ENCODE data around the gene ZNF213. TPM values are rescaled to one million over a fixed set of nuclear protein-coding genes. Genes with fewer than 3 reads are reported as not detected.

The ZNF213 gene
- polyA plus RNA-seq, 4 donors = 10.8 to 12.8 (median 11.8) TPM

DNA sequence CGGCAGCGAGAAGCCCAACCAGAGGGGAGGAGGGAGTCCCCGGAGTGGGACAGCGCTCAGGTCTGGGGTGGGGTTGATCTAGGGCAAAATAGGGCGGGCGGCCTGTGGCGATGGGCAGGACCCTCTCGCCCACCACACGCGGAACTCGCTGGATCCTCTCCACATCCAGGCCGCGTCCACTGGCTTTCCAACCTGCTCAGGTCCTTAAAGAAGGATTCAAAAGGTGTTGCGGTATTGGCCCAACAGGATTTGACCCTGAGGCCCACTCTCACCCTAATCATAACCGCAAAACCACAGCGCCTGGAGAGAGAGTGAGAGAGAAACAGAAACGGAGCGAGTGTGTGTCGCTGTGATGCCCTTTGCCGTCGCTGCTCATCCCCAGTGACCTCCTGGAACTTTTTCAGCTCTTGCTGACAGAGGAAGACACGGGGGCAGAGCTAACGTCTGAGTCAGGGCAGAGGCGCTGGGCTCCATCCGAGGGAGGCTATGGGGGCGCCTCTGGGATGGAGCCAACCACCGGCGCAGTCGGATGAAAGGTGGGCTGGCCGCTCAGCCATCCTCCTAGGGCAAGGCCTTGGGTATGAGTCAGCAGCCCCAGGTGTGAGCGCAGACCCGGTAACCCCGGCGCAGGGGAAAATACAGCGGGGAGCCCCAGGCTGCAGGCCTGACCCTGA, 36.5 kb downstream of the ZNF213 start:
- FAIRE-seq (no peak), DNase-seq (no peak)
- Histone ChIP-seq H3K27me3 (ENCODE audit: control insufficient read depth in 3 of 3, insufficient read depth in 3 of 3, low read length in 3 of 3) (peaks cover 0 to 91% (median 49%) of the 10 kb centered on the region in 3 donors), H3K9me3 (ENCODE audit: control insufficient read depth in 2 of 2, insufficient read depth in 1 of 2, low read depth in 1 of 2, low read length in 1 of 2) (peaks cover 0 to 4% of the 10 kb centered on the region in 2 donors), H3K36me3 (ENCODE audit: control insufficient read depth in 3 of 3, insufficient read depth in 2 of 3, low read depth in 1 of 3, low read length in 3 of 3) (no peaks in the 10 kb centered on the region), H3K27ac (ENCODE audit: low read depth in 1 of 3, low read length in 2 of 3) (no peak overlapping the region), H3K4me3 (ENCODE audit: low read depth in 1 of 3, low read length in 3 of 3) (peak overlapping the region in 1 of 3 donors; percentile 12), H3K4me1 (ENCODE audit: control insufficient read depth in 3 of 3, insufficient read depth in 2 of 3, low read depth in 1 of 3, low read length in 2 of 3) (peaks cover 0 to 4% (median 0%) of the 10 kb centered on the region in 3 donors)
- WGBS, 3 donors = 3 to 6% (median 3%) methylated on average over 35 of the region's 35 CpGs

DNA sequence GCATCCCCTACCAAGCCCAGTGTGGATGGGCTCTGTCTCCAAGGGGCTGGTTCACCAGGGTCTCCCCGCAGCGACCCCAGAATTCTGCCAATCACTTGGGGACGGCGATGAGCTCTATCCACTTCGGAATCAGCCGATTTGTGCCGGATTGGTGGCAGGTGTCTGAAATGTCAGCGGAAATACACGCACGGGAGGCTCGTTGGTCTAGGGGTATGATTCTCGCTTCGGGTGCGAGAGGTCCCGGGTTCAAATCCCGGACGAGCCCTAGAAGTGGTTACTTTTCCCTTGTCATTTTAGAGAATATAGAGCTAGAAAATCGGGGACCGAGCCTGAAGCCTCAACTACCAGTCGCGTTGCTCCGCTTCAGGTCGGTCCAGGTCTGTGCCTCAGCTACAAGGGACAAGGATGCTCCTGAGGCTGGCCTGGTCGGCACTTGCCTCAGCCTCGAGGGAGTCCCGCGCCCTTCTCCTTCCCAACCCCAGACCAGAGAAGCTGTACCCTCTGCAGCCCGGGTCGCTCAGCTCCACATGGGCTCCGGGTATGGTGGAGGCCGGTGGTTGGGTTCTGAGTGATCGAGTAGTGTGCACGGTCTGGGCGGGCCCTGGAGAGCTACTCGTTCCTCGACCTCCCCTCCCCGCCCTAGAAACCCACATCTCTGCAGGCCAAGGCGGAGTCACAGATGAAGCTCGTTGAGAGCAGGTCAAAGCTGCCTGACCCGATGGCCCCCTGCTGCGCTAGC, 37.2 kb downstream of the ZNF213 start:
- Histone ChIP-seq H3K9me3 (ENCODE audit: control insufficient read depth in 2 of 2, insufficient read depth in 1 of 2, low read depth in 1 of 2, low read length in 1 of 2) (peaks cover 0 to 4% of the 10 kb centered on the region in 2 donors), H3K27me3 (ENCODE audit: control insufficient read depth in 3 of 3, insufficient read depth in 3 of 3, low read length in 3 of 3) (peaks cover 0 to 96% (median 52%) of the 10 kb centered on the region in 3 donors), H3K4me3 (ENCODE audit: low read depth in 1 of 3, low read length in 3 of 3) (no peak overlapping the region), H3K27ac (ENCODE audit: low read depth in 1 of 3, low read length in 2 of 3) (no peak overlapping the region), H3K36me3 (ENCODE audit: control insufficient read depth in 3 of 3, insufficient read depth in 2 of 3, low read depth in 1 of 3, low read length in 3 of 3) (no peaks in the 10 kb centered on the region), H3K4me1 (ENCODE audit: control insufficient read depth in 3 of 3, insufficient read depth in 2 of 3, low read depth in 1 of 3, low read length in 2 of 3) (peaks cover 0 to 4% (median 0%) of the 10 kb centered on the region in 3 donors)
- no peak for DNase-seq
- 7 to 12% (median 11%) methylated on average over 41 of the region's 41 CpGs for WGBS, 3 donors
- FAIRE-seq = no peak

DNA sequence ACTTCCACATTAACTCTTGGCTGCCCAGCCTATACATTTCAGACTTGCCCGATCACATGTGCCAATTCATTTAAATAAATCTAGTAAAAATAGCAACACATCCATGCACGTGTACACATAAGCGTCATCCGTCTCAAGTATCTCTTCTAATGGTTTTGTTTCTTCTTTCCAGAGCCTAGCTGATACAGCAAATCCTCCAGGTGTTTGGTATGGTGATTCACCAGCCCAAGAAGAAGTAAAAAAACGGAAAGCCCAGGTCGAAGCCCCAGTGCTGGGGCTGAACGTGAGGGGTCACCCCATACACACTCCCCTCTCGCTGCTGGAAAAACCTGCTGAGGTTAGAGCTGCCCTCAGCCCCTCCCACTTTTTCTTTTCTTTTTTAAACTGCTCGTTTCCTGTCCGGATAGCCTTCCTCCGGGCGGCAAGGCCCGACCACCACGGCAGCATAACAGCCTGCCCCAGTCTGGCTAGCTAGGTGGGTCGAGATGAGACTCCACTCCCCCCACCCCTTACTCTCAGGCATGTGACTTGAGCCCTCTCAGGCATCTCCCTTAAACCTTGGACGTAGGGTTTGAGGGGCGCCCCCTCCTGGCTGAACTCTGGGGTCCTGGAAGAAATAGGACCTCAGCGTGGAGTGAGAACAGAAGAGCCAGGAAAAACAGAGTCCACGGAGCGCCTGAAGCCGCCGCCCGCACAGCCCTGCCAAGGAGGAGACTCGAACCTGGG, 39.2 kb downstream of the ZNF213 start:
- DNase-seq (no peak), FAIRE-seq (no peak)
- Histone ChIP-seq H3K9me3 (ENCODE audit: control insufficient read depth in 2 of 2, insufficient read depth in 1 of 2, low read depth in 1 of 2, low read length in 1 of 2) (peaks cover 0 to 4% of the 10 kb centered on the region in 2 donors), H3K27me3 (ENCODE audit: control insufficient read depth in 3 of 3, insufficient read depth in 3 of 3, low read length in 3 of 3) (peaks cover 3 to 94% (median 61%) of the 10 kb centered on the region in 3 donors), H3K4me3 (ENCODE audit: low read depth in 1 of 3, low read length in 3 of 3) (no peak overlapping the region), H3K36me3 (ENCODE audit: control insufficient read depth in 3 of 3, insufficient read depth in 2 of 3, low read depth in 1 of 3, low read length in 3 of 3) (no peaks in the 10 kb centered on the region), H3K4me1 (ENCODE audit: control insufficient read depth in 3 of 3, insufficient read depth in 2 of 3, low read depth in 1 of 3, low read length in 2 of 3) (peaks cover 0 to 4% (median 0%) of the 10 kb centered on the region in 3 donors), H3K27ac (ENCODE audit: low read depth in 1 of 3, low read length in 2 of 3) (no peak overlapping the region)
- 5 to 12% (median 9%) methylated on average over 24 of the region's 24 CpGs for WGBS, 3 donors

DNA sequence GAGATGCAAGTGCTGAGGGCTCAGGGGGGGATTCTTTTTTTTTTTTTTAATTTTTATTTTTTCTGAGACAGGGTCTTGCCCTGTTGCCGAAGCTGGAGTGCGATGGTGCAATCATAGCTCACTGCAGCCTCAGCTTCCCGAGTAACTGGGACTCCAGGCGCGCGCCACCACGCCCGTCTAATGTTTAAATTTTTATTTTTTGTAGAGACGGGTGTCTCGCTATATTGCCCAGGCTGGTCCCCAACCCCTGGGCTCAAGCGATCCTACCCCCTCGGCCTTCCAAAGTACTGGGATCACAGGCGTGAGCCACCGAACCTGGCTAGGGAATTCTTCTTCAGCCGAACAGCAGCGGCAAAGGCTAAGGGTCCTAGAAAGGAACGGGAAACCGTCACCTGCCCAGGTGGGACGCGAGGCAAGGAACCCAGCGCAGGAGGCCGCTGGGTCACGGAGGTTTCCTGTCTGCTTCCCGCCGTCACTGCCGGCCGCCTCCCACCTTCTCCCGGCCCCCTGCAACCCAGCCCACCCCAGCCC, 39.9 kb downstream of the ZNF213 start:
- H3K4me1 ChIP-seq (ENCODE audit: control insufficient read depth in 3 of 3, insufficient read depth in 2 of 3, low read depth in 1 of 3, low read length in 2 of 3) = peaks cover 0 to 4% (median 0%) of the 10 kb centered on the region in 3 donors
- no peaks in the 10 kb centered on the region for H3K36me3 ChIP-seq (ENCODE audit: control insufficient read depth in 3 of 3, insufficient read depth in 2 of 3, low read depth in 1 of 3, low read length in 3 of 3)
- no peak for FAIRE-seq
- H3K9me3 ChIP-seq (ENCODE audit: control insufficient read depth in 2 of 2, insufficient read depth in 1 of 2, low read depth in 1 of 2, low read length in 1 of 2) = peaks cover 0 to 4% of the 10 kb centered on the region in 2 donors
- H3K27ac ChIP-seq (ENCODE audit: low read depth in 1 of 3, low read length in 2 of 3) = no peak overlapping the region
- DNase-seq = no peak
- no peak overlapping the region for H3K4me3 ChIP-seq (ENCODE audit: low read depth in 1 of 3, low read length in 3 of 3)
- peaks cover 3 to 94% (median 66%) of the 10 kb centered on the region in 3 donors for H3K27me3 ChIP-seq (ENCODE audit: control insufficient read depth in 3 of 3, insufficient read depth in 3 of 3, low read length in 3 of 3)
- 17 to 32% (median 28%) methylated on average over 23 to 28 of the region's 28 CpGs for WGBS, 3 donors

DNA sequence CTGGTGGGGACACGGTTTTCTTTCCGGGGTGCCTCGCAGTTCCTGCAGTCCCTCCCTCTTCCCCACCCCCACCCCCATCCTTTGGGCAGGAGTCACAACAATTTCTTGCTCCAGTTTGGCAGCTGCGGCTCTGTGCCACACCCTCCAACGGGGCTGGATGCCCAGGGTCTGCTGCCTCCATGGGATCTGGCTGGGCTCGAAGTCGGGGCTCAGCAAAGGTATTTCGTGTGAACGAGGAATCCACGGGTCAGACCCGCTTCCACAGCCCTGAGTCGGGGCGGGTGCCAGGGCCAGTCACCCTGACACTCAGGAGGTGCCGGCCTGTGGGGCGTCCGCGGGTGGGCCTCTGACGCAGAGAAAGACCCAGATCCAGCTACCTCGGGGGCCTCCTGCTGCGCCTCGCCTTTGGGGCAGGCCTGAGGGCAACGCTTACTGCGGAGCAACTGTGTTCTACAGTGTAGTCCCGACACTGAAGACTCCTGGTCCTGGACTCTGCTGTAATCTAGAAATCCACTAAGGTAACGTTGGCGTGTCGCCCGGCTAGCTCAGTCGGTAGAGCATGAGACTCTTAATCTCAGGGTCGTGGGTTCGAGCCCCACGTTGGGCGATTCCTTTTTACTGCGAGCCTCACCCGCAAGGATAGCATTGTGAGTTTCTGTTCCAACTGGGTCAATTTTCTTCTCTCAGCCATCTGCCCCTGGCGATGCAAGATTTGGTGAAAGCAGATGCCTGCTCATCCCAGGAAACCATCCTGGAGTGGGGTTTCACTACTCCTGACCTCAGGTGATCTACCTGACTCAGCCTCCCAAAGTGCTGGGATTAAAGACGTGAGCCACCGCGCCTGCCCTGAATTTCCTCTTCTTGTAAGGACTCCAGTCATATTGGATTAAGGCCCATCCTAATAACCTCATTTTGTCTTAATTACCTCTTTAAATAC, 40.6 kb downstream of the ZNF213 start:
- H3K27me3 ChIP-seq (ENCODE audit: control insufficient read depth in 3 of 3, insufficient read depth in 3 of 3, low read length in 3 of 3) = peaks cover 3 to 94% (median 74%) of the 10 kb centered on the region in 3 donors

DNA sequence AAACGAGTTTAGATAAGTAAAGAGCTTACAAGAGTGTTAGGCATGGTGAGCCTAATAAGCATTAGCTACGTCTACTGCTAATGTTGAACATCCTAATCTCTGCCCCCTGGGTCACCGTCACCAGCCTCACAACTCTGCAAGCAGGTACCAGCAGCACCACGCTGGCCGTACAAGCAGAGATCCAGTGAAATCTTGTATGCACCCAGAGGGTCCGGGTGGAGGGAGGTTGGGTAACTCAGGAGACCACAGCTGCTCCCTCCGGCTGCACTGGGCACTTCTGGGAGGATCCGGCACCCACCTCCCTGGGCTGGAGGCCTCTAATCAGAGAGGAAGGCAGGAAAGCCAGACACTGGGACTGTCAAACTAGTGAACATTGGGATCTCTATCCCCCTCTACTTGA, 44.8 kb downstream of the ZNF213 start:
- FAIRE-seq (no peak), DNase-seq (no peak)
- no peak overlapping the region for H3K4me3 ChIP-seq (ENCODE audit: low read depth in 1 of 3, low read length in 3 of 3)
- peaks cover 0 to 11% (median 7%) of the 10 kb centered on the region in 3 donors for H3K4me1 ChIP-seq (ENCODE audit: control insufficient read depth in 3 of 3, insufficient read depth in 2 of 3, low read depth in 1 of 3, low read length in 2 of 3)
- 61 to 68% (median 68%) methylated on average over 8 of the region's 8 CpGs for WGBS, 3 donors
- no peaks in the 10 kb centered on the region for H3K9me3 ChIP-seq (ENCODE audit: control insufficient read depth in 2 of 2, insufficient read depth in 1 of 2, low read depth in 1 of 2, low read length in 1 of 2)
- H3K27me3 ChIP-seq (ENCODE audit: control insufficient read depth in 3 of 3, insufficient read depth in 3 of 3, low read length in 3 of 3) = peaks cover 3 to 96% (median 72%) of the 10 kb centered on the region in 3 donors
- no peaks in the 10 kb centered on the region for H3K36me3 ChIP-seq (ENCODE audit: control insufficient read depth in 3 of 3, insufficient read depth in 2 of 3, low read depth in 1 of 3, low read length in 3 of 3)
- no peak overlapping the region for H3K27ac ChIP-seq (ENCODE audit: low read depth in 1 of 3, low read length in 2 of 3)

More for the DNA sequence above, 40.6 kb downstream of the ZNF213 start:
- Histone ChIP-seq H3K4me3 (ENCODE audit: low read depth in 1 of 3, low read length in 3 of 3) (no peak overlapping the region), H3K4me1 (ENCODE audit: control insufficient read depth in 3 of 3, insufficient read depth in 2 of 3, low read depth in 1 of 3, low read length in 2 of 3) (peaks cover 0 to 4% (median 0%) of the 10 kb centered on the region in 3 donors), H3K36me3 (ENCODE audit: control insufficient read depth in 3 of 3, insufficient read depth in 2 of 3, low read depth in 1 of 3, low read length in 3 of 3) (no peaks in the 10 kb centered on the region), H3K27ac (ENCODE audit: low read depth in 1 of 3, low read length in 2 of 3) (no peak overlapping the region), H3K9me3 (ENCODE audit: control insufficient read depth in 2 of 2, insufficient read depth in 1 of 2, low read depth in 1 of 2, low read length in 1 of 2) (peaks cover 0 to 4% of the 10 kb centered on the region in 2 donors)
- FAIRE-seq = no peak
- DNase-seq = no peak
- 12 to 16% (median 13%) methylated on average over 37 to 39 of the region's 39 CpGs for WGBS, 3 donors

DNA sequence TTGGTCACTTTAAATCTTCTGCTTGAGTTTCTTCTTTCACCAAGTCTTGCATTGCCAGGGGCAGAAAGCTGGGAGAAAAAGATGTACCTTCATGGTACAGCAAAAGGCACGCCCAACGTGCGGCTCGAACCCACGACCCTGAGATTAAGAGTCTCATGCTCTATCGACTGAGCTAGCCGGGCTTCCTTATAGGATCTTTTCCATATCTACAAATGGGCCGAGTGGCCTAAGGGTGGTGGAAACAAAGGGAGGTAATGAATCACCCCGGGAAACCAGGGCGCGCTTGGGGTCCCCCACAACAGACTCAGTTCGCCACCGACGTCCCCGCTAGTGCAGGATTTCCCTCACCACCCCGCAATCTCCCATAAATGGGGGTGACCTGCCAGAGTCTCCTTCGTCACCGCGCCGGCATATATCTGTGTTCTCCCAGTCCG, 45.6 kb downstream of the ZNF213 start:
- no peak overlapping the region for H3K27ac ChIP-seq (ENCODE audit: low read depth in 1 of 3, low read length in 2 of 3)
- H3K4me3 ChIP-seq (ENCODE audit: low read depth in 1 of 3, low read length in 3 of 3) = no peak overlapping the region
- FAIRE-seq (no peak), DNase-seq (no peak)
- H3K36me3 ChIP-seq (ENCODE audit: control insufficient read depth in 3 of 3, insufficient read depth in 2 of 3, low read depth in 1 of 3, low read length in 3 of 3) = no peaks in the 10 kb centered on the region
- no peaks in the 10 kb centered on the region for H3K9me3 ChIP-seq (ENCODE audit: control insufficient read depth in 2 of 2, insufficient read depth in 1 of 2, low read depth in 1 of 2, low read length in 1 of 2)
- H3K27me3 ChIP-seq (ENCODE audit: control insufficient read depth in 3 of 3, insufficient read depth in 3 of 3, low read length in 3 of 3) = peaks cover 3 to 96% (median 68%) of the 10 kb centered on the region in 3 donors
- H3K4me1 ChIP-seq (ENCODE audit: control insufficient read depth in 3 of 3, insufficient read depth in 2 of 3, low read depth in 1 of 3, low read length in 2 of 3) = peaks cover 0 to 11% (median 7%) of the 10 kb centered on the region in 3 donors
- WGBS, 3 donors = 28 to 45% (median 33%) methylated on average over 21 of the region's 21 CpGs

All from small intestine (tissue), 7 donors.